MG63 (cell line): ENCODE results near the gene GMDS. TPM values are rescaled to one million over a fixed set of nuclear protein-coding genes. Genes with fewer than 3 reads are reported as not detected.

Source experiments
- DNase-seq: peaks from one replicate; pipeline ENCODE4 v3.0.0-alpha.2; 2020
- H3K27me3 ChIP-seq: fragments of 250-450 bp; sonication (Bioruptor Pico); 2 replicates; pipeline ENCODE4 v1.5.1; 2020; ENCODE audit warnings: mild to moderate bottlenecking, moderate library complexity
- H3K36me3 ChIP-seq: fragments of 250-450 bp; sonication (Bioruptor Pico); 2 replicates; pipeline ENCODE4 v1.5.1; 2020; ENCODE audit warnings: mild to moderate bottlenecking, moderate library complexity
- H3K4me3 ChIP-seq: fragments of 250-450 bp; sonication (Bioruptor Pico); 2 replicates; pipeline ENCODE4 v1.5.1; 2020; ENCODE audit warnings: mild to moderate bottlenecking, moderate library complexity
- H3K9me3 ChIP-seq: fragments of 250-450 bp; sonication (Bioruptor Pico); 2 replicates; pipeline ENCODE4 v1.5.1; 2020; ENCODE audit warnings: mild to moderate bottlenecking, moderate library complexity
- total RNA-seq: library from RNA; depleted of rRNA; stranded (reverse); fragments of >200 nt; shearing (Covaris generic); gene quantifications from 2 replicates; pipeline ENCODE4 v1.2.3, GENCODE V29; 2014; ENCODE audit warnings: low replicate concordance

GMDS gene
- total RNA-seq, 1 experiment from 2014 or later, result 1.8 TPM

- H3K9me3 ChIP-seq, result no peaks in the 10 kb centered on the region
- DNase-seq, result no peak
- no peaks in the 10 kb centered on the region for H3K27me3 ChIP-seq
- H3K36me3 ChIP-seq, result no peaks in the 10 kb centered on the region
- H3K4me3 ChIP-seq, result no peak overlapping the region
These were observed 500.9 kb downstream of the GMDS start for GRCh38 chr6:1744543-1744942.

GRCh38 chr6:1739680-1740079 lies 505.7 kb downstream of the GMDS start:
- no peaks in the 10 kb centered on the region for H3K27me3 ChIP-seq
- DNase-seq, result no peak
- H3K4me3 ChIP-seq, result no peak overlapping the region
- H3K36me3 ChIP-seq, result no peaks in the 10 kb centered on the region
- H3K9me3 ChIP-seq, result no peaks in the 10 kb centered on the region

- Histone ChIP-seq H3K4me3 (no peak overlapping the region), H3K36me3 (no peaks in the 10 kb centered on the region), H3K27me3 (no peaks in the 10 kb centered on the region), H3K9me3 (no peaks in the 10 kb centered on the region)
- DNase-seq, result no peak
These were observed 506.2 kb downstream of the GMDS start for GRCh38 chr6:1739220-1739619.

- H3K4me3 ChIP-seq, result no peak overlapping the region
- H3K36me3 ChIP-seq, result no peaks in the 10 kb centered on the region
- H3K27me3 ChIP-seq, result no peaks in the 10 kb centered on the region
- no peak for DNase-seq
- H3K9me3 ChIP-seq, result no peaks in the 10 kb centered on the region
These were observed 506.8 kb downstream of the GMDS start for GRCh38 chr6:1738558-1739081.

GRCh38 chr6:1737463-1738311 lies 507.7 kb downstream of the GMDS start:
- no peaks in the 10 kb centered on the region for H3K9me3 ChIP-seq
- no peaks in the 10 kb centered on the region for H3K36me3 ChIP-seq
- DNase-seq, result no peak
- no peaks in the 10 kb centered on the region for H3K27me3 ChIP-seq
- H3K4me3 ChIP-seq, result no peak overlapping the region

GRCh38 chr6:1736346-1737105 lies 508.9 kb downstream of the GMDS start:
- Histone ChIP-seq H3K36me3 (no peaks in the 10 kb centered on the region), H3K4me3 (no peak overlapping the region), H3K9me3 (no peaks in the 10 kb centered on the region), H3K27me3 (no peaks in the 10 kb centered on the region)
- DNase-seq, result no peak

- Histone ChIP-seq H3K27me3 (no peaks in the 10 kb centered on the region), H3K4me3 (no peak overlapping the region), H3K9me3 (no peaks in the 10 kb centered on the region), H3K36me3 (no peaks in the 10 kb centered on the region)
- no peak for DNase-seq
These were observed 510.1 kb downstream of the GMDS start for GRCh38 chr6:1735239-1735803.

- no peaks in the 10 kb centered on the region for H3K27me3 ChIP-seq
- DNase-seq, result no peak
- H3K9me3 ChIP-seq, result no peaks in the 10 kb centered on the region
- H3K36me3 ChIP-seq, result no peaks in the 10 kb centered on the region
- no peak overlapping the region for H3K4me3 ChIP-seq
These were observed 514.5 kb downstream of the GMDS start for GRCh38 chr6:1730882-1731281.

- H3K4me3 ChIP-seq, result no peak overlapping the region
These were observed 515.7 kb downstream of the GMDS start for GRCh38 chr6:1729750-1730140.

GRCh38 chr6:1729133-1729749 lies 516.2 kb downstream of the GMDS start:
- DNase-seq, result no peak
- Histone ChIP-seq H3K27me3 (no peaks in the 10 kb centered on the region), H3K4me3 (no peak overlapping the region), H3K9me3 (no peaks in the 10 kb centered on the region), H3K36me3 (no peaks in the 10 kb centered on the region)

More at GRCh38 chr6:1729750-1730140, 515.7 kb downstream of the GMDS start:
- Histone ChIP-seq H3K27me3 (no peaks in the 10 kb centered on the region), H3K9me3 (no peaks in the 10 kb centered on the region), H3K36me3 (no peaks in the 10 kb centered on the region)
- no peak for DNase-seq

- DNase-seq, result no peak
- H3K4me3 ChIP-seq, result no peak overlapping the region
These were observed 519.0 kb downstream of the GMDS start for GRCh38 chr6:1726341-1726768.

GRCh38 chr6:1724616-1725015 lies 520.8 kb downstream of the GMDS start:
- H3K9me3 ChIP-seq, result no peaks in the 10 kb centered on the region
- H3K27me3 ChIP-seq, result no peaks in the 10 kb centered on the region
- H3K4me3 ChIP-seq, result no peak overlapping the region
- H3K36me3 ChIP-seq, result no peaks in the 10 kb centered on the region
- DNase-seq, result no peak

More at GRCh38 chr6:1726341-1726768, 519.0 kb downstream of the GMDS start:
- H3K9me3 ChIP-seq, result no peaks in the 10 kb centered on the region
- H3K27me3 ChIP-seq, result no peaks in the 10 kb centered on the region
- no peaks in the 10 kb centered on the region for H3K36me3 ChIP-seq

- H3K27me3 ChIP-seq, result no peaks in the 10 kb centered on the region
- no peak for DNase-seq
- no peak overlapping the region for H3K4me3 ChIP-seq
- no peaks in the 10 kb centered on the region for H3K36me3 ChIP-seq
- H3K9me3 ChIP-seq, result no peaks in the 10 kb centered on the region
These were observed 521.3 kb downstream of the GMDS start for GRCh38 chr6:1724124-1724523.

GRCh38 chr6:1722801-1723200 lies 522.6 kb downstream of the GMDS start:
- H3K4me3 ChIP-seq, result no peak overlapping the region
- DNase-seq, result no peak
- H3K9me3 ChIP-seq, result no peaks in the 10 kb centered on the region
- H3K36me3 ChIP-seq, result no peaks in the 10 kb centered on the region
- no peaks in the 10 kb centered on the region for H3K27me3 ChIP-seq

GRCh38 chr6:1720620-1721322 lies 524.6 kb downstream of the GMDS start:
- no peak for DNase-seq
- H3K36me3 ChIP-seq, result no peaks in the 10 kb centered on the region

GRCh38 chr6:1719922-1720321 lies 525.5 kb downstream of the GMDS start:
- no peak for DNase-seq
- H3K36me3 ChIP-seq, result no peaks in the 10 kb centered on the region
- H3K27me3 ChIP-seq, result no peaks in the 10 kb centered on the region
- H3K4me3 ChIP-seq, result no peak overlapping the region
- no peaks in the 10 kb centered on the region for H3K9me3 ChIP-seq

More at GRCh38 chr6:1720620-1721322, 524.6 kb downstream of the GMDS start:
- Histone ChIP-seq H3K27me3 (no peaks in the 10 kb centered on the region), H3K9me3 (no peaks in the 10 kb centered on the region), H3K4me3 (no peak overlapping the region)
